Neutrophil (primary cell): ENCODE results near the gene TXLNG.
"Not testable (repeated sequence)": the region's sequence is repeated elsewhere in the genome, so short reads cannot be mapped to it uniquely, and the experiment has no call there.

ENCODE experiments used
- H3K27ac ChIP-seq: fragments of 200-600 bp; sonication (generic); 2 replicates; pipeline ENCODE4 v1.5.1; 2016; ENCODE audit warnings: mild to moderate bottlenecking, moderate library complexity
- H3K27me3 ChIP-seq: fragments of 200-600 bp; sonication (generic); 2 replicates; pipeline ENCODE4 v1.6.0; 2016; ENCODE audit warnings: mild to moderate bottlenecking
- H3K36me3 ChIP-seq: fragments of 200-600 bp; sonication (generic); 2 replicates; pipeline ENCODE4 v1.5.1; 2017
- H3K4me1 ChIP-seq, 2 experiments: fragments of 200-600 bp in 1 of 2; sonication (generic) in 1 of 2; 1 replicate in 1 of 2; 2 replicates in 1 of 2; pipeline versions ENCODE4 v1.5.1 to v1.6.1; 2013 to 2016; ENCODE audit warnings: low read depth in 1 of 2, low read length in 1 of 2, mild to moderate bottlenecking in 1 of 2, moderate library complexity in 1 of 2; ENCODE audit not compliant: control insufficient read depth in 1 of 2, insufficient read depth in 1 of 2
- H3K4me3 ChIP-seq, 2 experiments: fragments of 200-600 bp in 1 of 2; sonication (generic) in 1 of 2; 1 replicate in 1 of 2; 2 replicates in 1 of 2; pipeline ENCODE4 v1.5.1; 2013 to 2016; ENCODE audit warnings: low read depth in 1 of 2, low read length in 1 of 2, mild to moderate bottlenecking in 1 of 2, moderate library complexity in 1 of 2
- H3K9me3 ChIP-seq: fragments of 200-600 bp; sonication (generic); 2 replicates; pipeline ENCODE4 v1.5.1; 2016
- CTCF ChIP-seq: fragments of 200-600 bp; sonication (generic); IDR thresholded peaks from 2 replicates; pipeline ENCODE4 v1.5.1; 2016; ENCODE audit warnings: antibody characterized with exemption

Gene TXLNG

GRCh38 chrX:16774746-16775145, 11.5 kb upstream of the TXLNG start:
- TF ChIP-seq CTCF = no peak
- peaks cover 4 to 6% of the 10 kb centered on the region in 2 experiments for H3K4me1 ChIP-seq
- no peaks in the 10 kb centered on the region for H3K27me3 ChIP-seq
- no peak overlapping the region for H3K4me3 ChIP-seq
- no peaks in the 10 kb centered on the region for H3K9me3 ChIP-seq
- H3K36me3 ChIP-seq = no peaks in the 10 kb centered on the region
- no peak overlapping the region for H3K27ac ChIP-seq

- H3K9me3 ChIP-seq = no peaks in the 10 kb centered on the region
- TF ChIP-seq CTCF = no peak
- H3K27ac ChIP-seq = no peak overlapping the region
These were observed 7.7 kb upstream of the TXLNG start for GRCh38 chrX:16778545-16778944.

GRCh38 chrX:16778993-16779392, 7.3 kb upstream of the TXLNG start:
- no peak overlapping the region for H3K4me3 ChIP-seq
- H3K9me3 ChIP-seq = no peaks in the 10 kb centered on the region
- TF ChIP-seq CTCF = no peak
- H3K27me3 ChIP-seq = no peaks in the 10 kb centered on the region
- H3K27ac ChIP-seq = no peak overlapping the region
- no peaks in the 10 kb centered on the region for H3K4me1 ChIP-seq
- H3K36me3 ChIP-seq = no peaks in the 10 kb centered on the region

More at GRCh38 chrX:16778545-16778944, 7.7 kb upstream of the TXLNG start:
- no peaks in the 10 kb centered on the region for H3K4me1 ChIP-seq
- H3K4me3 ChIP-seq = no peak overlapping the region
- H3K36me3 ChIP-seq = no peaks in the 10 kb centered on the region
- H3K27me3 ChIP-seq = no peaks in the 10 kb centered on the region

- not testable (repeated sequence) for H3K27me3 ChIP-seq, H3K4me3 ChIP-seq, H3K9me3 ChIP-seq, H3K4me1 ChIP-seq, H3K27ac ChIP-seq, H3K36me3 ChIP-seq
These were observed 6.5 kb upstream of the TXLNG start for GRCh38 chrX:16779815-16780214.

- H3K9me3 ChIP-seq = no peaks in the 10 kb centered on the region
- no peaks in the 10 kb centered on the region for H3K36me3 ChIP-seq
- H3K4me3 ChIP-seq = no peak overlapping the region
- H3K4me1 ChIP-seq = peaks cover 5 to 20% of the 10 kb centered on the region in 2 experiments
- no peak for TF ChIP-seq CTCF
- no peaks in the 10 kb centered on the region for H3K27me3 ChIP-seq
- H3K27ac ChIP-seq = no peak overlapping the region
These were observed 2.8 kb upstream of the TXLNG start for GRCh38 chrX:16783452-16783851.

- peaks cover 5 to 20% of the 10 kb centered on the region in 2 experiments for H3K4me1 ChIP-seq
- H3K36me3 ChIP-seq, H3K9me3 ChIP-seq, H3K27me3 ChIP-seq, H3K4me3 ChIP-seq, H3K27ac ChIP-seq: not testable (repeated sequence)
These were observed 1.8 kb upstream of the TXLNG start for GRCh38 chrX:16784440-16784839.
